ENCODE measurements around the gene INO80. TPM values are rescaled to one million over a fixed set of nuclear protein-coding genes. Genes with fewer than 3 reads are reported as not detected.

INO80 gene
- total RNA-seq, 1 experiment from 2014 or later, result 33.8 TPM

DNA sequence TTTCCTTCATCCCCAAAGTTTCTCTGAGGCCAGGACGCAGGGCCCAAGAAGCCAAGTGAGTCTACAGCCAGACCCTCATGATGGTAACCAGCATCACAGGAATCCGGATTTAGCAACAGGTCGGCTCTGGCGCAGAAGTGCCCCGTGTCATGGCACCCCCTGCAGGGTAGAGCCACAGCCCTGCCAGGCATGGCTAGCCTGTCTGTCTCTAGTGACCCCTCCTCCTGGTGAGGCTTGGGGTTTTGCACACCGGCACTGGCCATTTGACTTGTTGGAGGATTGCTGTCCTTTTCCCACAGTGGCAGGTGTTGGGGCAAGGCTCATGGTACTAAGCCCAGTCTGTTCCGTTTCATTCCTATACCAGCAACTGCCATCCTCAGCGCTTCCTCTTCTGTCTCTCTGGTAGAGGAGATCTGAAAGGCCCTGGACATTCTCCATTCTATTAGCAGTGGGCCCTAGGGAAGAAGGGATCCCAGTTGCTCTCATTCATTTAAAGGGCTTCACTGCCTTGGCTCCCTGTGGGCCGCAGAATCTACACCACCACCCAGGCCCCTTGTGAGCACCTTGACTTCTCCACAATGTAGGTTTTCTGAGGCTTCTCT lies 172.2 kb downstream of the INO80 start:
- TF ChIP-seq, protein P1, sequence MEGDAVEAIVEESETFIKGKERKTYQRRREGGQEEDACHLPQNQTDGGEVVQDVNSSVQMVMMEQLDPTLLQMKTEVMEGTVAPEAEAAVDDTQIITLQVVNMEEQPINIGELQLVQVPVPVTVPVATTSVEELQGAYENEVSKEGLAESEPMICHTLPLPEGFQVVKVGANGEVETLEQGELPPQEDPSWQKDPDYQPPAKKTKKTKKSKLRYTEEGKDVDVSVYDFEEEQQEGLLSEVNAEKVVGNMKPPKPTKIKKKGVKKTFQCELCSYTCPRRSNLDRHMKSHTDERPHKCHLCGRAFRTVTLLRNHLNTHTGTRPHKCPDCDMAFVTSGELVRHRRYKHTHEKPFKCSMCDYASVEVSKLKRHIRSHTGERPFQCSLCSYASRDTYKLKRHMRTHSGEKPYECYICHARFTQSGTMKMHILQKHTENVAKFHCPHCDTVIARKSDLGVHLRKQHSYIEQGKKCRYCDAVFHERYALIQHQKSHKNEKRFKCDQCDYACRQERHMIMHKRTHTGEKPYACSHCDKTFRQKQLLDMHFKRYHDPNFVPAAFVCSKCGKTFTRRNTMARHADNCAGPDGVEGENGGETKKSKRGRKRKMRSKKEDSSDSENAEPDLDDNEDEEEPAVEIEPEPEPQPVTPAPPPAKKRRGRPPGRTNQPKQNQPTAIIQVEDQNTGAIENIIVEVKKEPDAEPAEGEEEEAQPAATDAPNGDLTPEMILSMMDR (IDR thresholded peaks at IDR 0.05; ENCODE audit: unreplicated experiment), result no peak
- intact Hi-C loops (cut with micrococcal nuclease), result loop anchor here (5.0 kb wide), 1 partner anchor 78 kb away; no protein-coding TSS in a partner anchor
- Mint-ChIP-seq H3K36me3 (ENCODE audit: insufficient read depth, unreplicated experiment) (no peaks in the 10 kb centered on the region), H3K27me3 (ENCODE audit: insufficient read depth, unreplicated experiment) (no peaks in the 10 kb centered on the region), H3K27ac (ENCODE audit: low read depth, unreplicated experiment) (no peak overlapping the region), H3K4me3 (ENCODE audit: unreplicated experiment) (no peak overlapping the region), H3K9me3 (ENCODE audit: unreplicated experiment) (no peaks in the 10 kb centered on the region), H3K4me1 (ENCODE audit: insufficient read depth, unreplicated experiment) (peaks cover 6% of the 10 kb centered on the region)
- BruUV-seq (replicated peaks), result no TSS peak
- no peak for DNase-seq (ENCODE audit: unreplicated experiment)
- ChIA-PET CTCF (interaction anchor here (0.6 to 3.8 kb wide), 3 partner anchors 13 to 40 kb away, joined by 5 to 48 read pairs (median 7); partner anchors contain the start of gene DLL4), POLR2A (no interaction called here)

DNA sequence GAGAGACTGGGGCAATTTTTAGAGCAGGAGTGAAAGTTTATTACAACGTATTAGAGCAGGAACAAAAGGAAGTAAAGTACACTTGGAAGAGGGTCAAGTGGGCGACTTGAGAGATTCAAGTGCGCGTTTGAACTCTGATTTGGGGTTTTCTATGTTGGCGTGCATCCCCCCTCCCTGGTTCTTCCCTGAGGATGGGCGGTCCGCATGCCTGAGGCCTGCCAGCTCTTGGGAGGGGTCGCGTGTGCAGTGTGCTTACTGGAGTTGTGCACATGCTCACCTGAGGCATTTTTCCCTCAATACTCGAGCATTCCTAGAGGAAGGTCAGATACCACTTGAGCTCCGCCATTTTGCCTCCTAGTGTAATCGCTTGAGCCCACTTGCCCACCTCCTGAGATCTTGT lies 173.2 kb downstream of the INO80 start:
- peaks cover 5% of the 10 kb centered on the region for H3K36me3 Mint-ChIP-seq (ENCODE audit: insufficient read depth, unreplicated experiment)
- intact Hi-C loops (cut with micrococcal nuclease), result loop anchor here (5.0 kb wide), 1 partner anchor 79 kb away; no protein-coding TSS in a partner anchor
- H3K4me1 Mint-ChIP-seq (ENCODE audit: insufficient read depth, unreplicated experiment), result peaks cover 9% of the 10 kb centered on the region
- no TSS peak for BruUV-seq (replicated peaks)
- ChIA-PET CTCF (interaction anchor here (0.5 to 3.8 kb wide), 23 partner anchors 11 to 247 kb away, joined by 3 to 59 read pairs (median 7); partner anchors contain the start of genes CHAC1 and DLL4), POLR2A (interaction anchor here (1.6 to 1.8 kb wide), 2 partner anchors 10 to 15 kb away, joined by 4 to 11 read pairs; partner anchors contain the start of gene CHAC1)
- H3K27me3 Mint-ChIP-seq (ENCODE audit: insufficient read depth, unreplicated experiment), result no peaks in the 10 kb centered on the region
- H3K9me3 Mint-ChIP-seq (ENCODE audit: unreplicated experiment), result no peaks in the 10 kb centered on the region
- peak overlapping the region; percentile 63 for H3K4me3 Mint-ChIP-seq (ENCODE audit: unreplicated experiment)
- TF ChIP-seq, protein P1 (IDR thresholded peaks at IDR 0.05; ENCODE audit: unreplicated experiment), result no peak
- H3K27ac Mint-ChIP-seq (ENCODE audit: low read depth, unreplicated experiment), result no peak overlapping the region
- DNase-seq (ENCODE audit: unreplicated experiment), result no peak

DNA sequence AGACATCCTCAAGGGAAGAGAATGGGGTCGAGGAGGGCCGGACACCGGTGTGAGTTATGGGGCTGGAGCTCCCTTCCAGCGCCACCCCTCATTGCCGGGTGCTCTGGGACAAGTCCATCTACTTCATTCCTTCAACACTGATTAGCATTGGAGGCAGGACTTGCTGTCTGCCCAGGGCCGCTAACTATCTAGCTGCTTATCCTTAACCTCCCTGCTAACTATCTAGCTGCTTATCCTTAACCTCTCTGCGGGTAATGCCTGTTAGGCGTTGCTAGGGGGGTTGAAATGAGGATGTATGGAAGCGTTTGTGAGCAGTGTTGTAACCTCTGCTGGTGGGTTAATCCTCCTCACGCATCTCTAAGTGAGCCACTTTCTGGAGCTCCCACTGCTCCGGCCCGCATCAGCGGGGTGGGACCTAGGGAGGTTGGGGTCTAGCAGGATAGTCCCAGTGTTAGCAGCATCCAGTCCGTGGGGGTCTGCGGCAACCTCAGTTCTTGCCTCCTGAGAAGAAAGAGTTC lies 173.7 kb downstream of the INO80 start:
- no peak for DNase-seq (ENCODE audit: unreplicated experiment)
- intact Hi-C loops (cut with micrococcal nuclease), result loop anchor here (5.0 kb wide), 1 partner anchor 80 kb away; no protein-coding TSS in a partner anchor
- H3K4me1 Mint-ChIP-seq (ENCODE audit: insufficient read depth, unreplicated experiment), result peaks cover 11% of the 10 kb centered on the region
- no peak overlapping the region for H3K27ac Mint-ChIP-seq (ENCODE audit: low read depth, unreplicated experiment)
- no peaks in the 10 kb centered on the region for H3K27me3 Mint-ChIP-seq (ENCODE audit: insufficient read depth, unreplicated experiment)
- ChIA-PET CTCF (interaction anchor here (0.5 to 3.8 kb wide), 33 partner anchors 12 to 432 kb away, joined by 3 to 59 read pairs (median 5); partner anchors contain the start of genes CHAC1, DLL4, NUSAP1 and OIP5), POLR2A (interaction anchor here (0.7 to 1.8 kb wide), 4 partner anchors 11 to 47 kb away, joined by 3 to 11 read pairs (median 6); partner anchors contain the start of genes CHAC1 and DLL4)
- peak overlapping the region; percentile 63 for H3K4me3 Mint-ChIP-seq (ENCODE audit: unreplicated experiment)
- TF ChIP-seq, protein P1 (IDR thresholded peaks at IDR 0.05; ENCODE audit: unreplicated experiment), result no peak
- no TSS peak for BruUV-seq (replicated peaks)
- no peaks in the 10 kb centered on the region for H3K9me3 Mint-ChIP-seq (ENCODE audit: unreplicated experiment)
- H3K36me3 Mint-ChIP-seq (ENCODE audit: insufficient read depth, unreplicated experiment), result peaks cover 5% of the 10 kb centered on the region

Measured in MCF 10A (cell line).